ENCODE measurements around the gene ABCG8.

ABCG8 gene

DNA sequence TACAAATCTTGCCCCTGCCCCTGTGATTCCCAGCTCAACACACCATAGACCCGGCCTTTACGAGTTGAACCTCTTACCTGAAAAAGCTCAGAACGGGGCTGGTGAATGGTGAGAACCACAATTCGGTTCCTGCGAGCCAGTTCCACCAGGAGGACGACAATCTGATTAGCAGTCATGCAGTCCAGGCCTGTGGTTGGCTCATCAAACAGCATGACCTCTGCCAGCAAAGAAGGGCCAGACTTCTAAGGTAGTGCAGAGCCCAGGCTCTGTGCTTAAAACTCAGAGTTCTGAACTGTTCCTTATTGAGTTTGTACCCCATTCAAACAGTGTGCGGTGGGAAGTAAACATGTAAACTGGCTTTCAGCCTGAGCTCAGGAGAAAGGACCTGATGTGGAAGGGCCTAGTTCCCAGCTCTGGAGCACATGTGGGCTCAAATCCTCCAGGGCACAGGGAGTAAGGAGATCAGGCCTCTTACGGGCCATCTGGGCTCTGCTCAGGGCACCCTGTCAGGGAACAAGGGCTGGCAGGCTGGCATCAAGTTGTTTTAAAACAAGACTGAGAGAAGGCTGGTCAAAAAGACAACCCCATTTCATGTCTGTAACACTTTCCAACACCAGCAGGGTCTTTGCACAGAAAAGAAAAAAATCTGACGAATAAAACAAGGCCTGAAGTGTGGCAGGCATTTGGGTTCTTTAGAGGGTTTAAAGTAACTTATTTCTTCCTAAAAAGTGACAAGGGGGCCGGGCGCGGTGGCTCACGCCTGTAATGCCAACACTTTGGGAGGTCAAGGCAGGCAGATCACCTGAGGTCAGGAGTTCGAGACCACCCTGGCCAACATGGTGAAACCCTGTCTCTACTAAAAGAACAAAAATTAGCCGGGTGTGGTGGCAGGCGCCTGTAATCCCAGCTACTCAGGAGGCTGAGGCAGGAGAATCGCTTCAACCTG lies 12.2 kb upstream of the ABCG8 start:
- no peak for DNase-seq (ENCODE audit: low read depth)

DNA sequence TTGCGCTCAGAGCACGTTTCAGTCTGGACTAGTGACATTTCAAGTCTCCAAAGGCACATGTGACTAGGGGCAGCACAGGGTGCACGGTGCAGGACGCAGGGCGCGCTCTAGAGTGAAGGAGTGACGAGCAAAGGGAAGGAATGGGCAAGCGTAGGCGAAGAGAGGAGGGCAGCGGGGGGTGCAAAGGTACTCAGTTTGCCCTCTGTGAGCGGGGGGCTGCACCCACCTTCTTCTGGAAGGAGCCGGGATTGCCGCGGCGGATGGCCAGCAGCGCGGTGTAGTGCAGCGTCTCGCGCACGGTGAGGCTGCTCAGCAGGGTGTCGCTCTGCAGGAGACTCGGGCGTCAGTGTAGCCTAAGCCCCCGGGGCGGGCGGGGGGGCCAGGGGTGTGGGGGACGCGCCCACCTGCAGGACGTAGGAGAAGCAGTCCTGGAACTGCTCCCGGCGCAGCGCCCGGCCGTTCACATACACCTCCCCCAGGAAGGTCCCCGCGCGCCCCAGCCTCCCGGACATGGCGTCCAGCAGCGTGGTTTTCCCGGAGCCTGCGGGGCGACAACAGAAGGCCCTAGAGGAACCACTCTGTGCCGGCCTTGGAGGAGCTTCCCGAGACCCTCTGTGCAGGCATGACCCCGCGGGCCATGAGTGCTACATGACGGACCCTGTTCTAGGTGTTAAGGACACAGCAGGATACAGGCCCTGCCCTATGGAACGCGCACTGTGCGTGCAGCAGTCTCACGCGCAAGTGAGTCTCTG lies 7.1 kb upstream of the ABCG8 start:
- DNase-seq (ENCODE audit: low read depth), result no peak

DNA sequence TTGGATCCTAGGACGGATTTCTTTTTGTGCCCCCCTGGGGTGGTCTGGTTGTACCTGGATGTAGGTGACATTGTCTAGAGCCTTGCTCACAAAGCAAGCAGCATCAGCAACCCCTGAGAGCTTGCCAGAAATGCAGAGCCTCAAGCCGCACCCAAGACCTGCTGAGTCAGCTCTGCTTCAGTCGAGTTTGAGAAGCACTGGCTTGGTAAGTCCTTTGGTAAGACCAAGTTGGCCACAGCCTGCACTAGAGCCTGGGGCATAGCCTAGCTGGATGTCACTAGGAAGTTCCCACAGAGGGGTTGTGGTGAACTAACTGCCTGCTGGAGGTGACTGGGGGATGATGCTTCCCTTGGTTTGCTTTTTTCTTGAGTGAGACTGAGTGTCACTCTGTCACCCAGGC lies 6.3 kb upstream of the ABCG8 start:
- DNase-seq (ENCODE audit: low read depth), result no peak

DNA sequence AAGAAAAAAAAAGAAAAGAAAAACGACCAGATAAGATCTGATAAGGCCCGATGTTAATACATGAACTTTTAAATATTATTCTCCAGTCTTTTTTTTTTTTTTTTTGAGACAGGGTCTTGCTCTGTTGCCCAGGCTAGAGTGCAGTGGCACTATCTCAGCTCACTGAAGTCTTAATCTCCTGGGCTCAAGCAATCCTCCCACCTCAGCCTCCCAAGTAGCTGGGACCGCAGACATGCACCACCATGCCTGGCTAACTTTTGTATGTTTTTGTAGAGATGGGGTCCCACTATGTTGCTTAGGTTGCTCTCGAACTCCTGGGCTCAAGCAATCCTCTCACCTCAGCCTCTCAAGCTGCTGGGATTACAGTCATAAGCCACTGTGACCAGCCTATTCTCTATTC lies 1.7 kb upstream of the ABCG8 start:
- DNase-seq (ENCODE audit: low read depth), result no peak

DNA sequence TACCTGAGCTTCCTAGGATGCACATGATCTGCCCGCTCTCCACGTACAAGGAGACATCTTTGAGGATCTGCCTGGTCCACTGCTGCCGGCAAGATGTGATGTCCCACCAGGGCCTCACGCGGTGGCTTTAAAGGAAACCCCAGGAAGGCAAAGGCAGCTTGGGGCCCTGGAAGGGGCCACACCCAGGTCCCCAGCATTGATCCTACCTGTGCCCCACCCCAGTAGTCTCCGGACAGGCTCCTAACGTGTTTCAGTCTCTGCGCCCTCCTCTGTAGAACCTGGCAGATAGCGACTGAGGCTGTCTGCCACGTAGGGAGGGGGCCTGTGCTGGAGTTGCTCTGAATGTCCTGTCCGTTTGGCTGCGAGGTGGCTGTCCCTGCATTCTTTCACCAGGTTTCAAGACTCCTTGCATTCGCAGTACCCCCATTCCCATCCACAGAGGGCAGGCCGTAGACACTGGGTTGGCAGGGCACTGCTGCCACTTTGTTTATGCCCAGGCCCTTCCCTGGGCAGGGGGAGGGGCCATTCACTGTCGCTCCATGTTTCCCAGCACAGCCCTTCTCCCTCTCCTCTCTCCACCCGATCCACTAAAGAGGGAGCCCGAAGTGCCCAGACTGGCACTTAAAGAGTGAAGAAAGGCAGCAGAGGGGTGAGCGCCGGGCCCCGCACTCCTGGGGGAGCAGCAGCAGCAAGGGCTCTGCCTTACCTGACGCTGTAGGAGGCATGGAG lies 776 bp upstream of the ABCG8 start:
- no peak for DNase-seq (ENCODE audit: low read depth)

DNA sequence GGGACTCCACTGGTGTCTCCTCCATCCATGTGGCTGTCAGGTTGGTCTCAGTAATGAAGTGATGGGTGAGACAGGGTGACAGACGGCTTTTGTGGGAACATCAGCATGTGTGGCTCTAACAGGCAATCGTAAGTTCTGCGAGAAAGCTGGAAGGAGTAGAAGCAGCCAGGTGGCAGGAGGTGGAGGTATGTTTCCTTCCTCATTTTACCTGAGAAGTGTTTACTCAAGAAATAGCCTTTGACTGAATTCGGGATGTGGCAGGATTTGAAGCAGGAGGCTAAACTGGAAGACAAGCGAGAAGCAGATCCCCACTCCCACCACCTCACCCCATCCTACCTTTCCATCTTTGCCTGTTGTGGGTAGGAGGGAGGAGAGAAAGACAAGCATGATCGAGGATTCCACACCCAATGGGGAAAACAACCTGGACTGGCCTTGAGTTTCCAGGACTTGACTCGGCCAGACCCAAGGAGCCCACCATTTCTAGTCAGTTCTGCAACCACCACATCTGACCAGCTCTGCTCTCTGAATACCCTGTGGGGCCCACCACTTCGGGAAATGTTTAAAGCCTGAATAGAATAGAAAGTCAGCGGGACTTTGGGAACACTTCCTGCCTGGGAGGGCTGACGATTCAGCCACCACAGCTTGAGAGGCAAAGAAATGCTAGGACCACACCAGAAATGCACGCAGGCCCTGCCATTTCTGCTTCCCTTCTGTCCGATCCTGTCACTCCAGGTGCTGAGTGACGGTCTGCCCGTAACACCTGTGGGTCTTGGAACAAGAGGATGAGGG lies 1.2 kb downstream of the ABCG8 start:
- no peak for DNase-seq (ENCODE audit: low read depth)

DNA sequence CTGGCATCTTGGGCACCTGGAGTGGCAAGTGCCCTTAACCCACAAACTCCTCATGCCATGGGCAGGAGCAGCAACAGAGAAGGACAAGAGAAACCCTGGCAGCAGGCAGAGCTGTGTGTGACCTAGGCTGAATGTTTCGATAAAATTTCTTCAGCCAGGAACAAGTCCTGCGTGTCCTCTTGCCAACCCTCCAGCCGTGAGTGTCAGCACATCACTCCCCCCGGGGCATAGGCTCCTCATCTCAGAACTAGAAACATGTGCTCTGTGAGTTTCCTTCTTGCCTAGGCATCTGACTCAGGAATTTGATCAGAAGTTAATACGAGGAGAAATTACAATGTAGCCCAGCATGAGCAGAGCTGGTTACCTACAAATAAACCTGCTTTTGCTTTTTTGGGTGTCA lies 2.2 kb downstream of the ABCG8 start:
- no peak for DNase-seq (ENCODE audit: low read depth)

DNA sequence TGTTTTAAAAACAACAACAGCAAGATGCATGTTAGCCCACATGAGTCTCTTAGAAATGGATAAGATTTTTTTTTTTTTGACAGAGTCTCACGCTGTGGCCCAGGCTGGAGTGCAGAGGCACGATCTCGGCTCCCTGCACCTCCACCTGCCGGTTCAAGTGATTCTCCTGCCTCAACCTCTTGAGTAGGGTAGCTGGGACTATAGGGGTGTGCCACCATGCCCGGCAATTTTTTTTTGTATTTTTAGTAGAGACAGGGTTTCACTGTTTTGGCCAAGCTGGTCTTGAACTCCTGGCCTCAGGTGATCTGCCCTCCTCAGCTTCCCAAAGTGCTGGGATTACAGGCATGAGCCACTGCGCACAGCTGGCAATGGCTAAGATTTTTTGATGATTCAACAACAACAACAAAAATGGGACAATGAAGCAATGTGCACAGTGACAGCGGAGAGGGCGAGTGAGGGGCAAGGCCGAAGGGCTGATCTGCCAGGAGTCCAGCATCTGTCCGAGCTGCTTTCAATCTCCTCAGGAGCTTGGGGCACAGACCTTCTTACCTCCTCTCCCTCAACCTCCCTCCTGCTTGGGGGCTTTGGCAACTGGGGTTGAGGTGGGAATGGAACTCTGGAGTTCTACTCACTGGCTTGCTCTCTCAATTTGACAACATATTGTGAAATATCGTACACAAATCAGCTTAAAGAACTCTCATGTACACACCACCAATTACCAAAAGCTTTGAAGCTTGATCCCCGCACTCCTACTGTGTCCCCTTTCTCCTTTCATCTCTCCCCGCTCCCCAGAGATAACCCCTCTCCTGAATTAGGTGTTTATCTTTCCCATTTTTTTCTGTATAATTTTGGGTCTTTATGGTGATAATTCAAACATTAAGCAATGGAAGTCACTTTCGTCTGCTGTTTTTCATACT lies 3.4 kb downstream of the ABCG8 start:
- DNase-seq (ENCODE audit: low read depth), result no peak

DNA sequence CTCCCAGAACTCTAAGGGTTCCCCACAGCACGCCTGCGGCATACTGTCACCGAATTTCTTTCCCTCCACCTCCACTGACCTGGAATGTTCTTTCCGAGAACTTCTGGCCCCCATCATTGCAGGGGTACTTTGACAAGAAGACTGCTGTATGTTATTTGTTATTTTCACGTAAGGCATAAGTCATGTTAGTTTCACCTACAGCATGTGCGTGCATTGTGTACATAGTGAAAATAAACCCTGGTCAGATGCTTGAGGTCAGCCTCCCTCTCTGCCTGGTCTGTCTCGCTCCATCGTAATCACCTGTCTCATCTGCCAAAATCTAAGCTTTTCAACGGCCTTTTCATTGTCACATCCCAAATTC lies 4.1 kb downstream of the ABCG8 start:
- DNase-seq (ENCODE audit: low read depth), result no peak

DNA sequence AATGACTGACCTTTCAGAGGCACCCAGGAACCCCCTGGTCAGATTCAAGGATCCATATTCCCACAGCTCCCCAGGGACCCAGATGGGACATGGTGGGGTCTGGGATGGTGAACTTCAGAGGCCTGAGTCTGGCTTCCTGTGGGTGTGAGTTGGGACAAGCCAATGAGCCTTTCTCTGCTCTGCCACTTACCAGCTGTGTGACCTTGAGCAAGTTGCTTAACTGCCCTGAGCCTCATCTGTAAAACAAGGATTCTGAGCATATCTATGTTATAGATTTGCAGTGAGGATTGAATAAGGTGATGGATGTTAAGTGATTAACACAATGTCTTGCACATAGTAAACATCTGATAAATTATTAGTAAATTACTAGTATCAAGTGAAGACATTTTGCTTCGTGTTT lies 6.4 kb downstream of the ABCG8 start:
- DNase-seq (ENCODE audit: low read depth), result no peak

DNA sequence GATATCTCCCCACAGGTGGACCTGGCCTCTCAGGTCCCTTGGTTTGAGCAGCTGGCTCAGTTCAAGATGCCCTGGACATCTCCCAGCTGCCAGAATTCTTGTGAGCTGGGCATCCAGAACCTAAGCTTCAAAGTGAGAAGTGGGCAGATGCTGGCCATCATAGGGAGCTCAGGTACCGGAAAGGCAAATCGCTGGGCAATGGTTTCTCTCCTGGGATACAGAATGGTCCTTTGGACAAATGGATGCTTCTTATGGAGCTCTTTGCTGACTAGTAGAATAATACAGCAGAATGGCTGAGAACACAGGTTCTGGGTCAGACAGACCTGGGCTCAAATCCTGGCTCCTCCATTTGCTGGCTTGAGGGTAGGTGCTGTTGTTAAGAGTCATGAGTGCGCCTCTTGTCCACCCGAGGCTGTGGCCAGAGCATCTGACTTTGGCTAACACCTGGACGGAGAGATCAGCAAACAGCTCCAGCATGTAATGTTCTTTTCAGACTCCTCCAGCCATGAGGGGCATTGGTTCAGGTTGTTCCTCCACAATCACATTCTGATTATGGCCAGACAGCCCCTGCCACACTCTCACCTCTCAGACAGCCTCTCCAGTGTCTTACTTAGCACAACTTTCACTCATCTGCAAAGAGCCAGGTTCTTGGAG lies 7.5 kb downstream of the ABCG8 start:
- DNase-seq (ENCODE audit: low read depth), result no peak

DNA sequence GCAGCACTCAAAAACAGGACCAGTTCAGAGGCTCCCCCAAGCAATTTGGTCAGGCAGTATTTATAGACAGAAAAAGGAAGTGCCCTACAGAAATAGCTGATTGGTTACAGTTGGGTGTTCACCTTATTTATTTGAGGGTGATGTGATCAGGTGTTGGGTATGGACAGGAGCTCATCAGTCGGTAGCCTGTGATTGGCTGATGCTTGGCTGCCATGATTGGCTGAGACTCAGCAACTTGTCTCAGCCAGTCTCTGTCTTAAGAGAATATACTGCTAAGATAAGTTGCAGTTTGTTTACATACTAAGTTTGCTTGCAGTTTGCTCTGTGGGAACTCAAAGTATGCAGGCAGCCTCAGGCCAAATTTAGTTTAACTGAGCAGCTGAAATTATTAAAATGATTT lies 9.4 kb downstream of the ABCG8 start:
- DNase-seq (ENCODE audit: low read depth), result no peak

DNA sequence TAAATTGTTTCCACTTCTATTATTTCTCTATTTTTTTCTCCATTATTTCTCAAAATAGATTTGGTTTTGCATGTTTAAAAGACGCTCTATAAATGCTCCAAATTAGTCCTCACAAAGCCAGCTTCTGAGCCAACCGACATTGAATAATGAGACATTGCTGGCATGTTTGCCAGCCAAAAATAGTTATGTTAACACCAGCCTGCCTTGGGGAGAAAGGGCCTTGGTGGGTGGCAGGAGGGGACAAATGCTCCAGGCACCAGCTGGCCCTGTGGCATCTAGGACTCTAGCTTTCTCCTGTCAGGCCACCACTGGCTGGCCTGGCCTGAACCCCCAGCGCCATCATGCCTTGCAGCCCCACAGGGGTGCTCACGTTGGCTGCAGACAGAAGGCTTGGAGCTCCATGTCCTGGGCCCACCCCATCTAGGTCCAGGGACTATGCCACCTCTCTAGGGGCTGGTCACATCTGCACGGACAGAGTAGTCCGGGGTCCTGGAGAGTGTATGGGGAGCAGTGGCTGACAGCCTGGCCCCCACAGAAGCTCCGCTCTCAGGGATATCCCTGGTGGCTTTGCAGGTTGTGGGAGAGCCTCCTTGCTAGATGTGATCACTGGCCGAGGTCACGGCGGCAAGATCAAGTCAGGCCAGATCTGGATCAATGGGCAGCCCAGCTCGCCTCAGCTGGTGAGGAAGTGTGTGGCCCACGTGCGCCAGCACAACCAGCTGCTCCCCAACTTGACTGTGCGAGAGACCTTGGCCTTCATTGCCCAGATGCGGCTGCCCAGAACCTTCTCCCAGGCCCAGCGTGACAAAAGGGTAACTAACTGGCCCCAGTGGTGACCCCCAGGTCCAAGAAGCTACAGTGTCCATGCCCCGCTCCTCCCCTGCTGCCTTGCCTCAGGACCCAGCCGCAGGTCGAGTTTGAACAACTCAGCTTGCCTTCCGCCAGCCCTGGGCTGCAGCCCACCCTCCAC lies 12.5 kb downstream of the ABCG8 start:
- DNase-seq (ENCODE audit: low read depth), result no peak

DNA sequence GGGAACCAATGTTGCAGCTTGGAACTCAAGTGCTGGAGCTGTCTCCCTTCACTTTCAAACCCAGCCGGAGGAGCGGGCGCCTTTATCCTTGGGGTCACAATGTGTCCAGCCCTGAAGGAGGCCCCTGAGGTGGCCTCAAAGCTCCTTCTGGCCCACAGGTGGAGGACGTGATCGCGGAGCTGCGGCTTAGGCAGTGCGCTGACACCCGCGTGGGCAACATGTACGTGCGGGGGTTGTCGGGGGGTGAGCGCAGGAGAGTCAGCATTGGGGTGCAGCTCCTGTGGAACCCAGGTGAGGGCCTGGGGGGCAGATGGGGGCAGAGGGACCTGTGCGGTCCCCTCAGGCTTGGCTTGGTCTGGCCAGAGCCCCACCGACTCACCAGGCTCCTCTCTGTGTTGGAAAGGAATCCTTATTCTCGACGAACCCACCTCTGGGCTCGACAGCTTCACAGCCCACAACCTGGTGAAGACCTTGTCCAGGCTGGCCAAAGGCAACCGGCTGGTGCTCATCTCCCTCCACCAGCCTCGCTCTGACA lies 13.5 kb downstream of the ABCG8 start:
- DNase-seq (ENCODE audit: low read depth), result no peak

DNA sequence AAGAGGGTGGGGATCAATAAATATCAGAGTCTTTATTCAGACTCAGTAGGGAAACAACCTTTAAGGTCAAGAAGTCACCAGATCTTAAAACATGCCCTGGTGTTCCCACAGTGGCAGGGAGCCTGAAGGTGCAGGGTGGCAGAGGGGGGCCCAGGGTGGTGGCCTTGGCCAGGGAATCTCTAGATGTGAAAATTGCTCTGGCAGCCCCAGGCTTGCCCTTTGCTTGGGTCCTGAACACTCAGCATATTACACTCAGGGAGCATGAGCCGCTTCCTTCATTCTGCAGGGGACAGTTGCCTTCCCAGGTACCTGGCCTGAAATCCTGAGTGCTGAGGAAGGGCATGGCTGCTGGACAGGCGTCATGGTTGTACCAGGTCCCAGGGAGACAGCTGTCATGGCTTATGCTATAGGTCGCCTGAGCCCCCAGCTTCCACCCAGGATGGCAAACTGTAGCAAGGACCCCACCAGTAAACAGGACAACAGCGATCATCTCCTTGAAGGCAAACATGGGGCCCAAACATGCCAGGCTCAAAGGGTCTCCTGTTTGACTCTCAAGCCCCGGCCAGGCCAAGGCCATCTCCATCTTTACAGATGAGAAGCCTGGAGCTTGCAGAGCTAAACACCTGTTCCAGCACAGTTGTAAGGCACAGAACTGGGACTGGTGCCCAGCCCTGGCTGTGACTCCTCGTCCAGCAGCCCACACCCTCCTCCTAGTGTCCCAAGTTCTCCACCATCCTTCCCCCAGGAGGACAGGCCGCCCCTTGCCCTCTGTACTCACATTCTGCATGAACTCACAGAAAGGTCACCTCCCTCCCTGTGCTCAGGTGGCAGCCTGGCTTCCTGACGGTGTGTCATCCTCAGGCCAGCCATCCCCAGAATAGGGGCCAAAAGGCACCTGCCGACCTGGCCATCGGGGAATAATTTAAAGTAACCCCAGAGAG lies 14.6 kb downstream of the ABCG8 start:
- DNase-seq (ENCODE audit: low read depth), result no peak

DNA sequence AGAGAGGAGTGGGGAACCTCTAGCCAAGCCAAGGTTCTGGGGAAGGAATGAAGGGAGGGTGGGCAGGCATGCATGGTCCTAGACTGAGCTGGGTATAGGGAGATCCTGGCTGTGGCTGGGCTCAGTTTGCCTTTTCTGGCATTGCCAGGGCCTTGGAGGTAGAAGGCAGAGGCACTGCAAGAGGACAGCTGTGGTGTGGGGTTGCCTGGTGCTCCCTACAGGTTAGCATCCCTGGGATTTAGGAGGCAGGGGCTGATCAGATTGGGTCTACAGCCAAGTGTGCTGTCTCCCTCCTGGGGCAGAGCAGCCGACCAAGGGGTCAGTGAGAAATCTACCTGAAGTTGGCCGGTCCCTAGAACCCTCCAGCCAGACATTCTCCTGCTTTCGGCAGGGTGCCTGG lies 15.9 kb downstream of the ABCG8 start:
- no peak for DNase-seq (ENCODE audit: low read depth)

DNA sequence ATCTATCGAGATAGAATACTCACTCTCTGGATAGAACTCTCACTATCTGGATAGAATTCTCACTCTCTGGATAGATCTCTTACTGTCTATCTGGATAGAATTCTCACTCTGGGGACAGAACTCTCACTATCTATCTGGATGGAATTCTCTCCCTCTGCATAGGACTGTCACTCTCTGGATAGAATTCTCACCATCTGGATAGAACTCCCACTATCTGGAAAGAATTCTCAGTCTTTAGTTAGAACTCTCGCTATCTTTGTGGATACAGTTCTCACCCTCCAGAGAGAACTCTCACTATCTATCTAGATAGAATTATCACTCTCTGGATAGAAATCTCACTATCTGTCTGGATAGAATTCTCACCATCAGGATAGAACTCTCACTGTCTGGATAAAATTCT lies 16.5 kb downstream of the ABCG8 start:
- no peak for DNase-seq (ENCODE audit: low read depth)

DNA sequence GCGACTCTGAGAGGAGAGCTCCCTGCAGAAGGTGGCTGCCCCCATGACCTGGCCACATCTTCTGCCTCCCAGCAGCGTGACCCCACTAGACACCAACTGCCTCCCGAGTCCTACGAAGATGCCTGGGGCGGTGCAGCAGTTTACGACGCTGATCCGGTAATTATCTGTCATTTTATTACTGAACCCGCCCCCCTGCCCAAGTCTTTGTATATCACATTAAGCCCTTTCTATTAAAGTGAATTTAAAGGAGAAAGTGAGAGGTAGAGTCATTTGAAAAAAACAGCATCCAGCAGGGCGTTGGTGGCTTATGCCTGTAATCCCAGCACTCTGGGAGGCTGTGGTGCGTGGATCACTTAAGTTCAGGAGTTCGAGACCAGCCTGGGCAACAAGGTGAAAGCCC lies 33.4 kb downstream of the ABCG8 start:
- no peak for DNase-seq (ENCODE audit: low read depth)

Measured in stimulated activated CD8-positive, alpha-beta memory T cell treated with anti-CD3 and anti-CD28 coated beads, Interleukin-12 subunit alpha, Interleukin-12 subunit beta, amount 100 ng/mL, for 1 hour (primary cell).